ENCODE results near the gene DLGAP1.

- no peak for TF ChIP-seq CTCF (IDR thresholded peaks at IDR 0.05; ENCODE audit: insufficient read depth, low read length)
- no peak for TF ChIP-seq GABPA (IDR thresholded peaks at IDR 0.05; ENCODE audit: low read depth)
Measured at GRCh38 chr18:3709205-3709604, 745.9 kb downstream of the DLGAP1 start.

Measured in HL-60 (cell line).